Neural cell (in vitro differentiated cells): ENCODE results near the gene SPDL1.

Source experiments
- CTCF ChIP-seq: fragments of 450-650 bp; IDR thresholded peaks from 2 replicates; pipeline ENCODE4 v1.5.1; 2014; ENCODE audit warnings: antibody characterized with exemption, mild to moderate bottlenecking, moderate library complexity; ENCODE audit not compliant: poor library complexity, severe bottlenecking
- EP300 ChIP-seq: fragments of 450-650 bp; conservative IDR thresholded peaks from 2 replicates; pipeline ENCODE4 v1.6.1; 2014; ENCODE audit warnings: antibody characterized with exemption, mild to moderate bottlenecking, moderate library complexity; ENCODE audit not compliant: poor library complexity, severe bottlenecking
- EZH2 ChIP-seq: fragments of 200-600, 300-800 bp; shearing (Covaris generic), sonication (generic); IDR thresholded peaks from 2 replicates; pipeline ENCODE4 v1.6.1; 2014; ENCODE audit warnings: antibody characterized with exemption, low read length, borderline replicate concordance, mild to moderate bottlenecking; ENCODE audit not compliant: insufficient read depth, poor library complexity, severe bottlenecking
- POLR2AphosphoS5 ChIP-seq: IDR thresholded peaks from 2 replicates; pipeline ENCODE4 v1.6.1; 2012
- SMC3 ChIP-seq: fragments of 450-650 bp; conservative IDR thresholded peaks from 2 replicates; pipeline ENCODE4 v1.6.1; 2014; ENCODE audit warnings: antibody characterized with exemption, mild to moderate bottlenecking, moderate library complexity; ENCODE audit not compliant: poor library complexity
- TF ChIP-seq, protein P1 (sequence below): IDR thresholded peaks from 2 replicates; pipeline ENCODE4 v1.6.1; 2012; ENCODE audit warnings: borderline replicate concordance

DNA sequence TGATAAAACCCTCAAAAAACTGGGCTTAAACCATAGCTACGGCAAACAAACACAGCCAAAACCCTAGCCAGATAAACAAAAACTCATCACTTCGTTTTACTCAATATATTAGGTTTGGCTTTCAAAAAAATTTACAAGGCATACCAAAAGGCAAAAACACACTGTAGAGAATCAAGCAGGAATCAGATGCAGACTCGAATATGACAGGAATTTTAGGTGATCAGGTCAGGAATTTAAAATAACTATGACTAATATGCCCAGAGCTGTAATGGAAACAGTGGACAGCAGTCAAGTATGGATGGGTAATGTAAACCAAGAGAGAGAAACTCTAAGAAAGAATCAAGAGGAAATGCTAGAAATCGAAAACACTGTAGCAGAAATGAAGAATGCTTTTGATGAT lies 27.0 kb downstream of the SPDL1 start:
- TF ChIP-seq EZH2: no peak
- TF ChIP-seq CTCF: no peak
- TF ChIP-seq SMC3: no peak
- no peak for TF ChIP-seq POLR2AphosphoS5
- TF ChIP-seq EP300: no peak
- TF ChIP-seq, protein P1, sequence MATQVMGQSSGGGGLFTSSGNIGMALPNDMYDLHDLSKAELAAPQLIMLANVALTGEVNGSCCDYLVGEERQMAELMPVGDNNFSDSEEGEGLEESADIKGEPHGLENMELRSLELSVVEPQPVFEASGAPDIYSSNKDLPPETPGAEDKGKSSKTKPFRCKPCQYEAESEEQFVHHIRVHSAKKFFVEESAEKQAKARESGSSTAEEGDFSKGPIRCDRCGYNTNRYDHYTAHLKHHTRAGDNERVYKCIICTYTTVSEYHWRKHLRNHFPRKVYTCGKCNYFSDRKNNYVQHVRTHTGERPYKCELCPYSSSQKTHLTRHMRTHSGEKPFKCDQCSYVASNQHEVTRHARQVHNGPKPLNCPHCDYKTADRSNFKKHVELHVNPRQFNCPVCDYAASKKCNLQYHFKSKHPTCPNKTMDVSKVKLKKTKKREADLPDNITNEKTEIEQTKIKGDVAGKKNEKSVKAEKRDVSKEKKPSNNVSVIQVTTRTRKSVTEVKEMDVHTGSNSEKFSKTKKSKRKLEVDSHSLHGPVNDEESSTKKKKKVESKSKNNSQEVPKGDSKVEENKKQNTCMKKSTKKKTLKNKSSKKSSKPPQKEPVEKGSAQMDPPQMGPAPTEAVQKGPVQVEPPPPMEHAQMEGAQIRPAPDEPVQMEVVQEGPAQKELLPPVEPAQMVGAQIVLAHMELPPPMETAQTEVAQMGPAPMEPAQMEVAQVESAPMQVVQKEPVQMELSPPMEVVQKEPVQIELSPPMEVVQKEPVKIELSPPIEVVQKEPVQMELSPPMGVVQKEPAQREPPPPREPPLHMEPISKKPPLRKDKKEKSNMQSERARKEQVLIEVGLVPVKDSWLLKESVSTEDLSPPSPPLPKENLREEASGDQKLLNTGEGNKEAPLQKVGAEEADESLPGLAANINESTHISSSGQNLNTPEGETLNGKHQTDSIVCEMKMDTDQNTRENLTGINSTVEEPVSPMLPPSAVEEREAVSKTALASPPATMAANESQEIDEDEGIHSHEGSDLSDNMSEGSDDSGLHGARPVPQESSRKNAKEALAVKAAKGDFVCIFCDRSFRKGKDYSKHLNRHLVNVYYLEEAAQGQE: no peak
